B cell (primary cell): ENCODE measurements around the gene DCUN1D3. TPM values are rescaled to one million over a fixed set of nuclear protein-coding genes. Genes with fewer than 3 reads are reported as not detected.

Experiments
- ATAC-seq: fragments of 200-7000 bp; cut with Tn5 transposase; one replicate; pipeline ENCODE4 v1.10.0; 2021; ENCODE audit warnings: low read depth, mild to moderate bottlenecking, moderate number of reproducible peaks, moderate library complexity
- CTCF ChIA-PET: fragments of 350-600 bp; sonication (Branson Sonifier 250); formaldehyde crosslinking; loops from one replicate; lab custom pipeline; 2021; ENCODE audit warnings: antibody characterized with exemption, inconsistent platforms; lab: Charles Lee
- POLR2A ChIA-PET: fragments of 350-600 bp; sonication (Branson Sonifier 250); formaldehyde crosslinking; loops from one replicate; lab custom pipeline; 2021; ENCODE audit warnings: antibody characterized with exemption; lab: Charles Lee
- DNase-seq: peaks from one replicate; pipeline ENCODE4 v3.0.0; 2013
- H2AFZ ChIP-seq: 2 replicates; pipeline ENCODE4 v1.6.1; 2012; ENCODE audit warnings: mild to moderate bottlenecking, low read depth, low read length; ENCODE audit not compliant: insufficient read depth, poor library complexity, severe bottlenecking
- H3K27ac ChIP-seq, 2 donors: 1 replicate in 1 of 2; 2 replicates in 1 of 2; pipeline ENCODE4 v1.5.1; 2012 to 2013; ENCODE audit warnings: low read length in 2 of 2, mild to moderate bottlenecking in 2 of 2, moderate library complexity in 1 of 2
- H3K27me3 ChIP-seq, 4 experiments: fragments of 200-600 bp in 1 of 4; sonication (generic) in 1 of 4; replicated peaks in 1 of 4; 1 replicate in 2 of 4; 2 replicates in 2 of 4; pipeline versions ENCODE4 v1.6.1 to v1.7.0; 2013 to 2016; ENCODE audit warnings: low read length in 3 of 4, mild to moderate bottlenecking in 2 of 4, mixed read lengths in 1 of 4, moderate library complexity in 1 of 4; ENCODE audit not compliant: insufficient read depth in 4 of 4, control insufficient read depth in 3 of 4; ENCODE audit errors: control extremely low read depth in 1 of 4
- H3K36me3 ChIP-seq, 2 experiments: replicated peaks in 1 of 2; 1 replicate in 1 of 2; 2 replicates in 1 of 2; pipeline versions ENCODE4 v1.6.1 to v1.7.1; 2013; ENCODE audit warnings: low read length in 1 of 2; ENCODE audit not compliant: insufficient read depth in 2 of 2, control insufficient read depth in 1 of 2; ENCODE audit errors: control extremely low read depth in 1 of 2, extremely low read depth in 1 of 2
- H3K4me1 ChIP-seq, 2 donors: fragments of 200-600 bp in 1 of 2; sonication (generic) in 1 of 2; 1 replicate in 1 of 2; 2 replicates in 1 of 2; pipeline versions ENCODE4 v1.5.1 to v1.6.1; 2013 to 2017; ENCODE audit warnings: low read length in 2 of 2; ENCODE audit not compliant: control insufficient read depth in 2 of 2, insufficient read depth in 2 of 2
- H3K4me2 ChIP-seq: replicated peaks from 2 replicates; pipeline ENCODE3; 2012; ENCODE audit warnings: mild to moderate bottlenecking, low read depth, low read length; ENCODE audit not compliant: poor library complexity, severe bottlenecking
- H3K4me3 ChIP-seq, 5 experiments: fragments of 200-600 bp in 1 of 5; sonication (generic) in 1 of 5; 1 replicate in 3 of 5; 2 replicates in 2 of 5; pipeline versions ENCODE4 v1.5.1 to v1.7.0; 2011 to 2016; ENCODE audit warnings: low read length in 4 of 5, mild to moderate bottlenecking in 4 of 5, low read depth in 2 of 5, control low read depth in 1 of 5, moderate library complexity in 1 of 5; ENCODE audit not compliant: insufficient read depth in 1 of 5; ENCODE audit errors: control extremely low read depth in 1 of 5, extremely low read depth in 1 of 5
- H3K79me2 ChIP-seq: fragments of 200-600 bp; sonication (generic); one replicate; pipeline ENCODE4 v1.6.0; 2016; ENCODE audit warnings: low read length; ENCODE audit not compliant: control insufficient read depth, insufficient read depth
- H3K9ac ChIP-seq: fragments of 200-600 bp; sonication (generic); 2 replicates; pipeline ENCODE4 v1.6.1; 2017; ENCODE audit warnings: mild to moderate bottlenecking, low read length, moderate library complexity
- H3K9me3 ChIP-seq, 3 donors: one replicate each; pipeline versions ENCODE4 v1.6.1 to v1.7.1; 2013; ENCODE audit warnings: low read length in 2 of 3; ENCODE audit not compliant: control insufficient read depth in 2 of 3, insufficient read depth in 1 of 3; ENCODE audit errors: control extremely low read depth in 1 of 3
- H4K20me1 ChIP-seq: 2 replicates; pipeline ENCODE4 v1.6.0; 2012; ENCODE audit warnings: mild to moderate bottlenecking, low read length; ENCODE audit not compliant: insufficient read depth, control insufficient read depth, poor library complexity, severe bottlenecking
- H3K27ac Mint-ChIP-seq: one replicate; pipeline ENCODE4 v1.8.0; 2021; ENCODE audit warnings: mixed read lengths
- H3K27me3 Mint-ChIP-seq: one replicate; pipeline ENCODE4 v1.8.0; 2021; ENCODE audit warnings: mixed read lengths
- H3K4me1 Mint-ChIP-seq: one replicate; pipeline ENCODE4 v1.8.0; 2021; ENCODE audit warnings: mixed read lengths
- H3K4me3 Mint-ChIP-seq: one replicate; pipeline ENCODE4 v1.8.0; 2021; ENCODE audit warnings: mixed read lengths
- H3K9me3 Mint-ChIP-seq: one replicate; pipeline ENCODE4 v1.8.0; 2022; ENCODE audit warnings: mixed read lengths; ENCODE audit not compliant: insufficient read depth
- EZH2 ChIP-seq: IDR thresholded peaks from 2 replicates; pipeline ENCODE4 v1.6.1; 2012; ENCODE audit warnings: borderline replicate concordance, low read depth, mild to moderate bottlenecking, moderate library complexity, low read length; ENCODE audit not compliant: insufficient read depth, poor library complexity, severe bottlenecking
- WGBS: methylation state at CpG from one replicate; pipeline ENCODE4 v1.1.5; 2013; ENCODE audit warnings: missing lambda C conversion rate; ENCODE audit not compliant: insufficient coverage; 5-methylcytosine and 5-hydroxymethylcytosine counted together
- intact Hi-C: fragments of 100-400 bp; cut with micrococcal nuclease; formaldehyde crosslinking; loops from one replicate; pipeline ENCODE4 v1.10.0; 2022
- polyA plus RNA-seq: library from polyadenylated mRNA; depleted of rRNA; stranded (reverse); fragments of >200 nt; gene quantifications from 2 replicates; pipeline ENCODE4 v1.2.3, GENCODE V29; 2012
- total RNA-seq, 2 donors: library from RNA; stranded (reverse); fragments of 120-200 nt in 1 of 2; gene quantifications; 1 replicate in 1 of 2; 2 replicates in 1 of 2; pipeline versions ENCODE4 v1.2.3 to v1.2.4, GENCODE V29; 2013 to 2022
- TF ChIP-seq, protein P1 (sequence below): fragments of 200-600 bp; IDR thresholded peaks from one replicate; pipeline ENCODE4 v1.8.0; 2022; ENCODE audit warnings: antibody characterized with exemption, mild to moderate bottlenecking

The DCUN1D3 gene
- total and polyA plus RNA-seq, 2 donors (not counting 1 experiment from before 2014, with no cell fraction given): 2.0 to 5.0 TPM

DNA sequence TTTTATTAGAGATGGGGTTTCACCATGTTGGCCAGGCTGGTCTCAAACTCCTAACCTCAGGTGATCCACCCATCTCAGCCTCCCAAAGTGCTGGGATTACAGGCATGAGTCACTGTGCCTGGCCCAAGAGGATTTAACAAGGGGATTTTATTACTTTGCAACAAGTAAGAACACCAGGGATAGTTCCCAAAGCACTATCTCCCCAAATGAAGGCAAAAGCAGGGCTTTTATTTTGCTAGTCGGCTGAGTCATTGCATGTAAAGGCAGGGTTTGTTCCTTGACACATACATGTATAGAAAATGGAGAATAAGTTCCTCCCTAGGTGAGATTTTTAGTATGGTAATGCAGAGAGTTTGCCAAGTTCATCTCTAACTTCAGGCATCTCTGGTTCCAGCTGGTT is 69.8 kb downstream of the DCUN1D3 start:
- no peak for TF ChIP-seq EZH2
- H3K27me3 Mint-ChIP-seq: no peaks in the 10 kb centered on the region
- no peak overlapping the region for H3K4me3 ChIP-seq
- intact Hi-C loops: no loop called here
- no peaks in the 10 kb centered on the region for H3K36me3 ChIP-seq
- no peak overlapping the region for H3K27ac ChIP-seq
- WGBS: no CpG with 5 or more reads among the region's 1 CpG
- DNase-seq (no peak), ATAC-seq (no peak)
- CTCF ChIA-PET: interaction anchor here (0.7 kb wide), 1 partner anchor 104 kb away, joined by 4 read pairs; no protein-coding TSS in a partner anchor
- POLR2A ChIA-PET: no interaction called here
- H3K9me3 ChIP-seq: peaks cover 0 to 2% (median 0%) of the 10 kb centered on the region in 3 donors
- H3K4me1 ChIP-seq: no peaks in the 10 kb centered on the region
- H3K9me3 Mint-ChIP-seq: no peaks in the 10 kb centered on the region
- H3K4me1 Mint-ChIP-seq: no peaks in the 10 kb centered on the region
- H4K20me1 ChIP-seq: no peaks in the 10 kb centered on the region
- no peak overlapping the region for H3K27ac Mint-ChIP-seq
- no peaks in the 10 kb centered on the region for H3K27me3 ChIP-seq
- no peak overlapping the region for H3K9ac ChIP-seq
- H3K4me2 ChIP-seq: no peak overlapping the region
- no peak overlapping the region for H2AFZ ChIP-seq
- no peak overlapping the region for H3K4me3 Mint-ChIP-seq
- no peaks in the 10 kb centered on the region for H3K79me2 ChIP-seq

DNA sequence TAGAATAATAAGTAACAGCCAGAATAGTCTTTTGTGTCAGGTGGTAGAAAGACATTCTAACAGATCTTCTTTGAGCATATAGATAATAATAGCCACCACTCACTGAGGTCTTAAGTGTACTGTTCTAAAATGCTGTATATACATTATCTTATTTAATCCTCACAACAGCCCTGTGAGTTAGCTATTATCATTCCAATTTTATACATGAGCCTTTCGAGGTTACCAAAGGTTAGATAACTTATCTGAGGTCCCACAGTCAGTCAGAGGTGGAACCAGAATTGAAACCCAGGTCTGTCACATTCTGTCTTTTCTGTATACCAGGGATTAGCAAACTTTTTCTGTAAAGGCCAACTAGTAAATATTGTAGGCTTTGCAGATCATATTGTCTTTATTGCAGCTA is 70.6 kb downstream of the DCUN1D3 start:
- H3K4me1 ChIP-seq: no peaks in the 10 kb centered on the region
- H3K27ac ChIP-seq: no peak overlapping the region
- POLR2A ChIA-PET: no interaction called here
- H3K4me2 ChIP-seq: no peak overlapping the region
- Mint-ChIP-seq H3K9me3 (no peaks in the 10 kb centered on the region), H3K27me3 (no peaks in the 10 kb centered on the region), H3K4me3 (no peak overlapping the region), H3K27ac (no peak overlapping the region), H3K4me1 (no peaks in the 10 kb centered on the region)
- no peaks in the 10 kb centered on the region for H4K20me1 ChIP-seq
- H3K79me2 ChIP-seq: no peaks in the 10 kb centered on the region
- no peaks in the 10 kb centered on the region for H3K36me3 ChIP-seq
- no peak overlapping the region for H2AFZ ChIP-seq
- peaks cover 0 to 2% (median 0%) of the 10 kb centered on the region in 3 donors for H3K9me3 ChIP-seq
- DNase-seq: no peak
- intact Hi-C loops: no loop called here
- no peak overlapping the region for H3K9ac ChIP-seq
- H3K27me3 ChIP-seq: no peaks in the 10 kb centered on the region
- WGBS: no CpG with 5 or more reads among the region's 1 CpG
- no peak overlapping the region for H3K4me3 ChIP-seq
- CTCF ChIA-PET: no interaction called here
- no peak for ATAC-seq
- no peak for TF ChIP-seq EZH2
- TF ChIP-seq, protein P1, sequence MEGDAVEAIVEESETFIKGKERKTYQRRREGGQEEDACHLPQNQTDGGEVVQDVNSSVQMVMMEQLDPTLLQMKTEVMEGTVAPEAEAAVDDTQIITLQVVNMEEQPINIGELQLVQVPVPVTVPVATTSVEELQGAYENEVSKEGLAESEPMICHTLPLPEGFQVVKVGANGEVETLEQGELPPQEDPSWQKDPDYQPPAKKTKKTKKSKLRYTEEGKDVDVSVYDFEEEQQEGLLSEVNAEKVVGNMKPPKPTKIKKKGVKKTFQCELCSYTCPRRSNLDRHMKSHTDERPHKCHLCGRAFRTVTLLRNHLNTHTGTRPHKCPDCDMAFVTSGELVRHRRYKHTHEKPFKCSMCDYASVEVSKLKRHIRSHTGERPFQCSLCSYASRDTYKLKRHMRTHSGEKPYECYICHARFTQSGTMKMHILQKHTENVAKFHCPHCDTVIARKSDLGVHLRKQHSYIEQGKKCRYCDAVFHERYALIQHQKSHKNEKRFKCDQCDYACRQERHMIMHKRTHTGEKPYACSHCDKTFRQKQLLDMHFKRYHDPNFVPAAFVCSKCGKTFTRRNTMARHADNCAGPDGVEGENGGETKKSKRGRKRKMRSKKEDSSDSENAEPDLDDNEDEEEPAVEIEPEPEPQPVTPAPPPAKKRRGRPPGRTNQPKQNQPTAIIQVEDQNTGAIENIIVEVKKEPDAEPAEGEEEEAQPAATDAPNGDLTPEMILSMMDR: no peak
